SJSA1 (cell line): Measurements from ENCODE around the gene RPS6KA4. TPM values are rescaled to one million over a fixed set of nuclear protein-coding genes. Genes with fewer than 3 reads are reported as not detected.
A peak's percentile ranks its signal among the peaks of the same experiment; 100 is the strongest.

ENCODE experiments used
- DNase-seq, 2 experiments: peaks; one replicate each; pipeline ENCODE4 v3.0.0-alpha.2; 2015 to 2020; ENCODE audit warnings: low spot score in 2 of 2, low read depth in 1 of 2
- H3K27ac ChIP-seq: fragments of 250-450 bp; sonication (Bioruptor Pico); 2 replicates; pipeline ENCODE4 v1.5.1; 2020; ENCODE audit warnings: mild to moderate bottlenecking, moderate library complexity
- H3K27me3 ChIP-seq: fragments of 250-450 bp; sonication (Bioruptor Pico); replicated peaks from 2 replicates; pipeline ENCODE4 v1.5.1; 2020; ENCODE audit warnings: mild to moderate bottlenecking, moderate library complexity
- H3K36me3 ChIP-seq: fragments of 250-450 bp; sonication (Bioruptor Pico); 2 replicates; pipeline ENCODE4 v1.5.1; 2020; ENCODE audit warnings: mild to moderate bottlenecking
- H3K4me1 ChIP-seq: fragments of 250-450 bp; sonication (Bioruptor Pico); replicated peaks from 2 replicates; pipeline ENCODE4 v1.6.1; 2021; ENCODE audit warnings: mild to moderate bottlenecking
- H3K4me3 ChIP-seq: fragments of 250-450 bp; sonication (Bioruptor Pico); 2 replicates; pipeline ENCODE4 v1.5.1; 2020; ENCODE audit warnings: mild to moderate bottlenecking
- H3K9me3 ChIP-seq: fragments of 250-450 bp; sonication (Bioruptor Pico); replicated peaks from 2 replicates; pipeline ENCODE4 v1.5.1; 2020; ENCODE audit warnings: mild to moderate bottlenecking
- total RNA-seq: library from RNA; depleted of rRNA; stranded (reverse); fragments of >200 nt; shearing (Covaris generic); gene quantifications from 2 replicates; pipeline ENCODE4 v1.2.3, GENCODE V29; 2014

The RPS6KA4 gene
- total RNA-seq, 1 experiment from 2014 or later = 84.1 TPM

- DNase-seq = peak; percentile 59 to 78
- H3K27ac ChIP-seq = no peak overlapping the region
- peaks cover 5% of the 10 kb centered on the region for H3K9me3 ChIP-seq
- no peaks in the 10 kb centered on the region for H3K36me3 ChIP-seq
- peaks cover 14% of the 10 kb centered on the region for H3K4me1 ChIP-seq
- no peak overlapping the region for H3K4me3 ChIP-seq
- H3K27me3 ChIP-seq = 0 out of 2 replicates have a peak, but pooled peaks cover 4% of the 10 kb centered on the region
Observed at GRCh38 chr11:64385945-64386704, 27.2 kb downstream of the RPS6KA4 start.

- H3K4me3 ChIP-seq = no peak overlapping the region
- H3K9me3 ChIP-seq = peaks cover 5% of the 10 kb centered on the region
- DNase-seq = no peak
- H3K27me3 ChIP-seq = 0 out of 2 replicates have a peak, but pooled peaks cover 4% of the 10 kb centered on the region
- H3K36me3 ChIP-seq = no peaks in the 10 kb centered on the region
- no peak overlapping the region for H3K27ac ChIP-seq
- peaks cover 14% of the 10 kb centered on the region for H3K4me1 ChIP-seq
Observed at GRCh38 chr11:64387916-64388315, 29.0 kb downstream of the RPS6KA4 start.

- Histone ChIP-seq H3K9me3 (peaks cover 5% of the 10 kb centered on the region), H3K4me3 (no peak overlapping the region), H3K4me1 (peaks cover 14% of the 10 kb centered on the region), H3K27me3 (peaks cover 5% of the 10 kb centered on the region; the same call in 1 of the 2 replicates), H3K27ac (no peak overlapping the region), H3K36me3 (no peaks in the 10 kb centered on the region)
- DNase-seq = no peak
Observed at GRCh38 chr11:64388894-64389293, 29.9 kb downstream of the RPS6KA4 start.

- Histone ChIP-seq H3K36me3 (no peaks in the 10 kb centered on the region), H3K4me3 (no peak overlapping the region), H3K27ac (no peak overlapping the region), H3K4me1 (peaks cover 14% of the 10 kb centered on the region), H3K27me3 (peaks cover 15% of the 10 kb centered on the region), H3K9me3 (peaks cover 5% of the 10 kb centered on the region)
- DNase-seq = no peak
Observed at GRCh38 chr11:64389851-64390250, 30.9 kb downstream of the RPS6KA4 start.

- no peak for DNase-seq
- peaks cover 10% of the 10 kb centered on the region for H3K4me1 ChIP-seq
- H3K36me3 ChIP-seq = no peaks in the 10 kb centered on the region
- H3K27me3 ChIP-seq = peaks cover 18% of the 10 kb centered on the region
- no peak overlapping the region for H3K4me3 ChIP-seq
- H3K27ac ChIP-seq = no peak overlapping the region
- H3K9me3 ChIP-seq = peaks cover 5% of the 10 kb centered on the region
Observed at GRCh38 chr11:64390558-64390957, 31.6 kb downstream of the RPS6KA4 start.

GRCh38 chr11:64391839-64392238, 32.9 kb downstream of the RPS6KA4 start:
- Histone ChIP-seq H3K27ac (no peak overlapping the region), H3K4me3 (no peak overlapping the region), H3K9me3 (peaks cover 5% of the 10 kb centered on the region), H3K27me3 (peaks cover 23% of the 10 kb centered on the region), H3K4me1 (no peaks in the 10 kb centered on the region; the same call in 1 of the 2 replicates), H3K36me3 (no peaks in the 10 kb centered on the region)
- DNase-seq = no peak

GRCh38 chr11:64395545-64396078, 36.6 kb downstream of the RPS6KA4 start:
- Histone ChIP-seq H3K27me3 (peaks cover 33% of the 10 kb centered on the region), H3K9me3 (peaks cover 3% of the 10 kb centered on the region; the same call in 1 of the 2 replicates), H3K4me3 (no peak overlapping the region), H3K36me3 (no peaks in the 10 kb centered on the region), H3K27ac (no peak overlapping the region), H3K4me1 (no peaks in the 10 kb centered on the region)
- no peak for DNase-seq

GRCh38 chr11:64396079-64396591, 37.2 kb downstream of the RPS6KA4 start:
- no peak overlapping the region for H3K27ac ChIP-seq
- DNase-seq = no peak
- peaks cover 3% of the 10 kb centered on the region; the same call in 1 of the 2 replicates for H3K9me3 ChIP-seq
- H3K36me3 ChIP-seq = no peaks in the 10 kb centered on the region
- no peaks in the 10 kb centered on the region for H3K4me1 ChIP-seq
- peaks cover 35% of the 10 kb centered on the region for H3K27me3 ChIP-seq
- no peak overlapping the region for H3K4me3 ChIP-seq

- DNase-seq = no peak
- Histone ChIP-seq H3K36me3 (no peaks in the 10 kb centered on the region), H3K27ac (no peak overlapping the region), H3K27me3 (peaks cover 39% of the 10 kb centered on the region), H3K4me1 (no peaks in the 10 kb centered on the region), H3K4me3 (no peak overlapping the region), H3K9me3 (peaks cover 3% of the 10 kb centered on the region; the same call in 1 of the 2 replicates)
Observed at GRCh38 chr11:64400102-64400501, 41.1 kb downstream of the RPS6KA4 start.

GRCh38 chr11:64400667-64401066, 41.7 kb downstream of the RPS6KA4 start:
- Histone ChIP-seq H3K36me3 (no peaks in the 10 kb centered on the region), H3K27me3 (peaks cover 39% of the 10 kb centered on the region), H3K4me1 (no peaks in the 10 kb centered on the region), H3K27ac (no peak overlapping the region), H3K4me3 (no peak overlapping the region), H3K9me3 (peaks cover 3% of the 10 kb centered on the region; the same call in 1 of the 2 replicates)
- DNase-seq = no peak

GRCh38 chr11:64401775-64402174, 42.8 kb downstream of the RPS6KA4 start:
- no peak for DNase-seq
- Histone ChIP-seq H3K36me3 (no peaks in the 10 kb centered on the region), H3K9me3 (peaks cover 3% of the 10 kb centered on the region; the same call in 1 of the 2 replicates), H3K4me1 (no peaks in the 10 kb centered on the region), H3K4me3 (no peak overlapping the region), H3K27ac (no peak overlapping the region), H3K27me3 (peaks cover 37% of the 10 kb centered on the region)

- H3K4me1 ChIP-seq = no peaks in the 10 kb centered on the region
- no peak overlapping the region for H3K27ac ChIP-seq
- peaks cover 3% of the 10 kb centered on the region; the same call in 1 of the 2 replicates for H3K9me3 ChIP-seq
- no peak for DNase-seq
- no peak overlapping the region for H3K4me3 ChIP-seq
- H3K27me3 ChIP-seq = peaks cover 33% of the 10 kb centered on the region
- H3K36me3 ChIP-seq = no peaks in the 10 kb centered on the region
Observed at GRCh38 chr11:64403106-64403505, 44.1 kb downstream of the RPS6KA4 start.

- Histone ChIP-seq H3K9me3 (no peaks in the 10 kb centered on the region), H3K27me3 (peaks cover 22% of the 10 kb centered on the region), H3K4me1 (no peaks in the 10 kb centered on the region), H3K36me3 (no peaks in the 10 kb centered on the region), H3K27ac (no peak overlapping the region), H3K4me3 (no peak overlapping the region)
- no peak for DNase-seq
Observed at GRCh38 chr11:64406221-64406946, 47.4 kb downstream of the RPS6KA4 start.
